GM15510 (cell line): ENCODE measurements around the gene UTP11.

ENCODE experiments used
- POLR2A ChIP-seq: IDR thresholded peaks from 3 replicates; pipeline ENCODE4 v1.6.1; 2011; ENCODE audit warnings: borderline replicate concordance; ENCODE audit not compliant: insufficient read length; ENCODE audit errors: extremely low read depth

The UTP11 gene

GRCh38 chr1:38020396-38020795, 7.9 kb downstream of the UTP11 start:
- no peak for TF ChIP-seq POLR2A

- no peak for TF ChIP-seq POLR2A
These were observed 9.4 kb downstream of the UTP11 start for GRCh38 chr1:38021969-38022368.

DNA sequence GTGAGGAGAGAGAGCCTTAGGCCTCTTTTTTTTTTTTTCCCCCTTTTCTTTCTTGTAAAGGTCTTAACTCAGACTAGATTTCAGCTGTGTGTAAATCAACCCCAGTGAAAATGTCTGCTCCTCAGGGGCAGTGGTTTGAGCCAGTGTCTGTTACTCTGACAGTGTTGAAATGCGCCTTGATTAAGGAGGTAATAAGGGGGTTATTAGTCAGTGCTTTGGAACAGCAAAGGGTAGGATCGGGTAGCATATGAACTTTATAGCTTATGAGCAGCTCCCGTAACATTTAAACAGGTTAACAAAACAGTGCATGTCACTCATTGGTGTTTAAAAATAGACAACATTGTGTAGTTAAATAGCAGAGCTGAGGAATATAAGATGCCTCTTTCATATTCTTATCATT, 10.3 kb downstream of the UTP11 start:
- TF ChIP-seq POLR2A = no peak

GRCh38 chr1:38025233-38025632, 12.7 kb downstream of the UTP11 start:
- TF ChIP-seq POLR2A = no peak

DNA sequence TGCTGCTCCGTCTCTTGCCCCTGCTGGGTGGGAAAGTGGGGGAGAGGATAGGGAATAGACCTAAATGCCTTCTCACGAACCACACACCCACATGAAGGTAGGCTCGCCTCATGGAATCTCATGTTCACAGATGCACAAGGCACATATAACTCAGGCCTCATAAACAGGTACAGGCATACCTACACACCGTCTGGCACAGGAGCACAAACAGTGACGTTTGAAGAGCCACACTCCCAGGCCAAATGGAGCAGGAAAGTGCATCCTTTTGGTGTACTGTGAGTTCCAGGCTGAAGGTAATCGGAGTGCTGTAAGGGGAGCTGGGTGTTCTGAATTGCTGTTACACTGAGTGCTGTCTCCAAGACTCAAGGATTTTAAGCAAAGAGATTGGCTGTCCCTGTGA, 13.1 kb downstream of the UTP11 start:
- no peak for TF ChIP-seq POLR2A

DNA sequence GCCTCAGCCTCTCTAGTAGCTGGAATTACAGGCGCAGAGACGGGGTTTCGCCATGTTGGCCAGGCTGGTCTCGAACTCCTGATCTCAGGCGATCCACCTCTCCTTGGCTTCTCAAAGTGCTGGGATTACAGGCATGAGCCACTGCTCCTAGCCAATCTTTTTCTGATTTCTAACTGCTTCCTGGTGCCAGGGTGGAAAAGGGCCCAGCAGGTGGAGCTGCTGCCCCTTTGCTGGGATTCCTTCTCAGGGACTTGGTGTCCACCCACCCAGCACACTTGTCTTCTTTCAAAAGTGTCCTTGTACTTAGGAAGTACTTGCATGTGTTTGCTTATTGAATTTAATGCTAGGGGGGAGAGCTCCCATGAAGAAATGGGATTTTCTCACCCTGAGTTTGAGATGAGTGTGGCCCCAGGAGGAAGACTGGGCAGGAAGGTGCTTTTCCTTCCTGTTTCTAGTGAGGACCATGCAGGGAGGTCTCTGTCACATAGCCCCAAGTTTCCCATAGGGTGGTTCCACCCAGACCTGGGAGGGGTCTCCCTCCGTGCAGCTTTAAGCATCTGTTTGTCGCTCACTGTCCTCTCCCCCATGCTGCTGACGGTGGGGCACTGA, 14.2 kb downstream of the UTP11 start:
- no peak for TF ChIP-seq POLR2A

- TF ChIP-seq POLR2A = no peak
These were observed 14.9 kb downstream of the UTP11 start for GRCh38 chr1:38027201-38028104.

- TF ChIP-seq POLR2A = no peak
These were observed 15.6 kb downstream of the UTP11 start for GRCh38 chr1:38028105-38028591.

- no peak for TF ChIP-seq POLR2A
These were observed 16.1 kb downstream of the UTP11 start for GRCh38 chr1:38028671-38029070.

- no peak for TF ChIP-seq POLR2A
These were observed 16.6 kb downstream of the UTP11 start for GRCh38 chr1:38029081-38029681.

DNA sequence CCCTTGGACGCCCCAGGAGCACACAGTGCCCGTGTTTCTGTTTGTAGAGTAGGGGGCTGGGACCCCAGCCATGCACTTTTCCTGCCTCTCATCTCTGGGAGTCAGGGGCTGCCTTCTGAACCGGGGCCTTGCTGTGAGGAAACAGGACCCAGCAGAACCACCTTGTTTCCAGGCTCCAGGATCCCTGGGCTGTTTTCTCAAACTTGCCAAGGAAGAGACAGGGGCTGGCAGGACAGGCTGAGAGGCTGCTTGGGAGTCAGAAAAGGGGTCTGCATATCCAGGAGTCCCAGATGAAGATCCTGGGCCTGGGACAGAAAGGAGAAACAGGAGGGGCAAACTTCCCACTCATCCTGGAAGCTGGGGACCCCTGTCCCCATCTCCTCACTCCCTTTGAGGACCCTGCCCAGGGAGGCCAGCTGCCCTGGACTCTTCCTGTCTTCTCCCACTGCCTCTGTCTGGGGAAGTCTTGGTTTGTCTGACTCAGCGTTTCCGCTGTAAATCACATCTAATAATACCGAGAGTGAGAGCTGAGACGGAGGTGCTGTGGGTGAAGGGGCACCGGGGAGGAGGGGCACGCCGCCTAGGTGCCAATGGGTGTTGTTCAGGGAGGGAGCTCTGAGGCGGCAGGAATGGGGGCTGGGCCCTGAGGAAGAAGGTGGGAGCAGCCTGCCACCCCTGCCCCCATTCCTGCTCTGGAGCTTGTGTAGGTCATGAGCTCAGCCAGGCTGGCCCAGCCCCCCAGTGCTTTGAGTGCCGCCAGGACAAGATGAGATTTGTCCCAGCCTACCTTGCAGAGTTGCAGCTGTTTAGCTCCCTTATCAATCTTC, 17.4 kb downstream of the UTP11 start:
- TF ChIP-seq POLR2A = peak; percentile 29

GRCh38 chr1:38030596-38031512, 18.3 kb downstream of the UTP11 start:
- TF ChIP-seq POLR2A = no peak

GRCh38 chr1:38031513-38031866, 19.0 kb downstream of the UTP11 start:
- no peak for TF ChIP-seq POLR2A

- TF ChIP-seq POLR2A = no peak
These were observed 22.3 kb downstream of the UTP11 start for GRCh38 chr1:38034871-38035270.
